Measurements from ENCODE around the gene OPALIN.
A peak's percentile ranks its signal among the peaks of the same experiment; 100 is the strongest.

The OPALIN gene

GRCh38 chr10:96380821-96381220, 22.0 kb upstream of the OPALIN start:
- no peak for TF ChIP-seq CTCF (conservative IDR thresholded peaks at IDR 0.05)
- H3K27ac ChIP-seq = peak overlapping the region; percentile 92

- peak overlapping the region; percentile 92; the same call in 1 of the 2 replicates for H3K27ac ChIP-seq
- TF ChIP-seq CTCF (conservative IDR thresholded peaks at IDR 0.05) = no peak
These were observed 21.0 kb upstream of the OPALIN start for GRCh38 chr10:96379758-96380157.

- no peak for TF ChIP-seq CTCF (conservative IDR thresholded peaks at IDR 0.05)
- H3K27ac ChIP-seq = peak overlapping the region; percentile 92; the same call in 1 of the 2 replicates
These were observed 19.9 kb upstream of the OPALIN start for GRCh38 chr10:96378741-96379140.

DNA sequence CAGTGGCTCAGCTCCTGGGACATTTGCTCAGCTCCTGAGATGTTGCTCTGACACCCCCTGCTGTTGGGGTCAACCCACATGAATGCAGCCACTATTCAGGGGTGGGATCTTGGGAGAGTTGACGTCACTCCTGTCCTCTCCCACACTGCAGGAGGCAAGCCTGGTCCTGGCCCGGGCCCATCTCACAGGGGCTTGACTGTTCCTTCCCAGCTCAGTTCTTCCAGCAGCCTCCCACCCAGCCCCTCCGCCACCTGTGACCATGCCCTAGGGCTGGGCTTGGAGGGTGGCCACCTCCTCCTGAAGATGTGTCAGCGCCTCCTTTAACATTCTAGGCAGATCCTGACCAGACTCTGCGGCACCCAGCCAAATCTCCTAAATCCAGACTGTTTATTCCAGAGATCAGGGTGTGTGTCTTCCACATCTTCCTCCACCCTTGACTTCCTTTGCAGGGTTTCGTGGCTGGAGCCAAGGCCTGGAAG, 19.1 kb upstream of the OPALIN start:
- H3K27ac ChIP-seq = peak overlapping the region; percentile 92; the same call in 1 of the 2 replicates
- TF ChIP-seq CTCF (conservative IDR thresholded peaks at IDR 0.05) = no peak

DNA sequence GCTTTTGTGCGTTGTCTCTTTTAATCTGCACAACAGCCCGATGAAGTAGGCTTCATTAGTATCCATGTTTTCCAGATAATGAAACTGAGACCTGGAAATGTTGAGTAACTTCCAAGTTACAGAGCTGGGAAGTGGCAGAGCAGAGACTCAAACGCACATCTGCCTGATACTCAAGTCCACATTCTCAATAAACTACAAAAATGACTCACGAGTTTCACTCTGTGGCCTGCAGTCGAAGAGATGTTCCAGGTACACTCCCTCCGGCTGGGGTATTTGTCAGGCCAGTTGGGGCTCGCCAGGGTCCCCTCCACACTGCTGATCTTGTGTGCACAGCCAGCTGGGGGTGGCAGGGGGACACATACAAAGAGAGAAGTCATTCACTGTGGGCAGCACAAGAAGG, 17.7 kb upstream of the OPALIN start:
- peak overlapping the region; percentile 3; the same call in 1 of the 2 replicates for H3K27ac ChIP-seq
- TF ChIP-seq CTCF (conservative IDR thresholded peaks at IDR 0.05) = no peak

DNA sequence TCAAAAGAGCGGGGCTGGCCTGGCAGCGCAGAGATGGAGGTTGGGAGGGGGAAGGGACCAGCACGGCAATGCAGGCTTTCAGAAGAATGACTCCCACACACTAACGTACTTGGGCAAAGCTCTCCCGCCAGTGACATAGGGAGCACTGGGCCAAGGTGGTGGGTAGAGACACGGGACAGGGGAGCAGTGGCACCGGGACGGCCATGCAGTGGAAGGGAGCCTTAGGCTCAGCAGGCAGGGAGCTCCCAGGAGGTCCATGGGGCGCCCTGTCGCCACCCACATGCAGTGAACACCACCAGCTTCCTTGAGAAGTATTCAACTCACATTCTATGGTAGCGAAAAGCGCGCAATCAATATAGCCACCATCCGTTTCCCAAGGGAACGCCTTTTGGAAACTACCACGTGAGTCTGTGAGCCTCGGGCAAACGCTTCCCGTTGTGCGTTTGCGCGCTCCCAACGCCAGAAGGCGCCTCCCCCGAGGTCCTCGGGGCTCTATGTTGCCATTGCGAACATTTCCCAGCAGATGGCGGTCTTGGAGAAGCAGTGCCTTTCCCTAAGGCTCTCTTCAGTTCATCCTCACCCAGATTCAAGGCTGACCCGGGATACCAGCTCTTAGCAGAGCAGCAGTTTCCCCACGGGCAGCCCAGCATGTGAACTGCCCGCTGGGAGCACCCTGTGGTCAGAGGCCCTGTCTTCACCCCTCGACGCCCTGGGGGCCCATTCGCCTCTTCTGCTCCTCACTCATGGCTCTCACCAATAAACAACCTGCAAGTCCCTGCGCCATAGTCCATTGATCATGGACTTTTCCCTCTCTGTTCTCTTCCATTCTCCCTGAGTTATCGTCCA, 16.4 kb upstream of the OPALIN start:
- TF ChIP-seq CTCF (conservative IDR thresholded peaks at IDR 0.05) = peak; percentile 94
- H3K27ac ChIP-seq = peak overlapping the region; percentile 61; the same call in 1 of the 2 replicates

- H3K27ac ChIP-seq = peak overlapping the region; percentile 61; the same call in 1 of the 2 replicates
- no peak for TF ChIP-seq CTCF (conservative IDR thresholded peaks at IDR 0.05)
These were observed 15.8 kb upstream of the OPALIN start for GRCh38 chr10:96374639-96374984.

All from VCaP (cell line).